Kidney (tissue), 14 donors: Measurements from ENCODE around the gene TMEM30A. TPM values are rescaled to one million over a fixed set of nuclear protein-coding genes. Genes with fewer than 3 reads are reported as not detected.
A peak's percentile ranks its signal among the peaks of the same experiment; 100 is the strongest.

ENCODE experiments used
- DNase-seq, 5 donors: peaks; one replicate each; pipeline ENCODE4 v3.0.0-alpha.2; 2013 to 2020
- FAIRE-seq: peaks from 2 replicates; lab custom pipeline; 2012; peaks lifted over from hg19 to GRCh38; lab: Jason Lieb, UNC
- H3K27ac ChIP-seq, 2 donors: one replicate each; pipeline ENCODE4 v1.7.0; 2013; ENCODE audit warnings: low read depth in 2 of 2, low read length in 2 of 2, inconsistent platforms in 1 of 2
- H3K27me3 ChIP-seq: one replicate; pipeline ENCODE4 v1.7.1; 2013; ENCODE audit warnings: low read length, inconsistent platforms; ENCODE audit not compliant: control insufficient read depth, insufficient read depth
- H3K36me3 ChIP-seq, 3 donors: one replicate each; pipeline versions ENCODE4 v1.7.0 to v1.7.1; 2013; ENCODE audit warnings: low read length in 3 of 3, control low read depth in 1 of 3, inconsistent platforms in 1 of 3; ENCODE audit not compliant: insufficient read depth in 3 of 3, control insufficient read depth in 2 of 3
- H3K4me1 ChIP-seq, 3 donors: one replicate each; pipeline versions ENCODE4 v1.7.0 to v1.7.1; 2013; ENCODE audit warnings: low read length in 3 of 3, inconsistent platforms in 1 of 3, low read depth in 1 of 3; ENCODE audit not compliant: control insufficient read depth in 2 of 3, insufficient read depth in 2 of 3
- H3K4me3 ChIP-seq, 3 donors: one replicate each; pipeline versions ENCODE4 v1.7.0 to v1.8.1; 2013; ENCODE audit warnings: low read length in 3 of 3, control low read depth in 1 of 3, inconsistent platforms in 1 of 3
- H3K9ac ChIP-seq, 3 donors: one replicate each; pipeline versions ENCODE4 v1.7.0 to v1.7.1; 2013; ENCODE audit warnings: low read length in 3 of 3, control low read depth in 1 of 3, inconsistent platforms in 1 of 3
- H3K9me3 ChIP-seq, 3 donors: one replicate each; pipeline versions ENCODE4 v1.7.0 to v1.7.1; 2013; ENCODE audit warnings: low read length in 3 of 3, control low read depth in 1 of 3, inconsistent platforms in 1 of 3; ENCODE audit not compliant: control insufficient read depth in 2 of 3, insufficient read depth in 1 of 3
- CTCF ChIP-seq: IDR thresholded peaks from 3 replicates; pipeline ENCODE4 v1.5.1; 2012; ENCODE audit warnings: mild to moderate bottlenecking, moderate library complexity, borderline replicate concordance; ENCODE audit not compliant: insufficient read depth; ENCODE audit errors: extremely low read depth
- intact Hi-C: fragments of 100-400 bp; cut with DNase I; formaldehyde crosslinking; loops from one replicate; pipeline ENCODE4 v1.11.1; 2022
- polyA plus RNA-seq: library from polyadenylated mRNA; stranded (reverse); fragments of 350-450 nt; fragmentation: Illumina TruSeq; extraction: RNeasy Lipid Tissue Mini Kit (QIAGEN cat#74804); gene quantifications from one replicate; pipeline ENCODE4 v1.2.3, GENCODE V29; 2014; ENCODE audit warnings: low read depth, low replicate concordance; ENCODE audit not compliant: insufficient read depth
- total RNA-seq: library from RNA; stranded (reverse); fragmentation: NEBNext Ultra II Directional; extraction: Animal tissue kit (Norgen Biotek cat#: 25700); gene quantifications from one replicate; pipeline ENCODE4 v1.2.1, GENCODE V29; 2021
- donor health status: control.
- donor health status: control.
- donor health status: control.
- donor health status: control.
- donor health status: control.
- donor health status: DM: yes; HTN: yes; CAD: no.
- donor health status: Normal renal cell carcinoma (clear cell type).

TMEM30A gene
- total and polyA plus RNA-seq, 2 donors from 2014 or later: 51.0 to 101 TPM

GRCh38 chr6:75263401-75263750 is 21.2 kb downstream of the TMEM30A start:
- Histone ChIP-seq H3K36me3 (peaks cover 3 to 18% (median 9%) of the 10 kb centered on the region in 3 donors), H3K27ac (no peak overlapping the region), H3K4me1 (peaks cover 0 to 5% (median 5%) of the 10 kb centered on the region in 3 donors), H3K9me3 (no peaks in the 10 kb centered on the region), H3K9ac (no peak overlapping the region), H3K27me3 (no peaks in the 10 kb centered on the region), H3K4me3 (no peak overlapping the region)
- no peak for TF ChIP-seq CTCF
- intact Hi-C loops: no loop called here
- DNase-seq: peak in 1 of 5 donors; percentile 33
- no peak for FAIRE-seq

GRCh38 chr6:75262716-75263400 is 21.7 kb downstream of the TMEM30A start:
- no peak for TF ChIP-seq CTCF
- no peak overlapping the region for H3K27ac ChIP-seq
- intact Hi-C loops: no loop called here
- DNase-seq (no peak), FAIRE-seq (no peak)
- H3K4me3 ChIP-seq: no peak overlapping the region
- no peaks in the 10 kb centered on the region for H3K9me3 ChIP-seq
- H3K9ac ChIP-seq: no peak overlapping the region
- peaks cover 0 to 5% (median 4%) of the 10 kb centered on the region in 3 donors for H3K4me1 ChIP-seq
- no peaks in the 10 kb centered on the region for H3K27me3 ChIP-seq
- H3K36me3 ChIP-seq: peaks cover 3 to 21% (median 9%) of the 10 kb centered on the region in 3 donors

GRCh38 chr6:75261299-75261698 is 23.3 kb downstream of the TMEM30A start:
- H3K27ac ChIP-seq: no peak overlapping the region
- FAIRE-seq (no peak), DNase-seq (no peak)
- H3K27me3 ChIP-seq: no peaks in the 10 kb centered on the region
- peaks cover 3 to 22% (median 9%) of the 10 kb centered on the region in 3 donors for H3K36me3 ChIP-seq
- no peak overlapping the region for H3K4me3 ChIP-seq
- no peaks in the 10 kb centered on the region for H3K9me3 ChIP-seq
- no peak for TF ChIP-seq CTCF
- no peaks in the 10 kb centered on the region for H3K4me1 ChIP-seq
- intact Hi-C loops: no loop called here
- H3K9ac ChIP-seq: no peak overlapping the region
